Amniotic stem cell (primary cell): ENCODE measurements around the gene PSEN2.

ENCODE experiments used
- DNase-seq: peaks from one replicate; lab custom pipeline; 2025; lab: John Stamatoyannopoulos, UW

Gene PSEN2

DNA sequence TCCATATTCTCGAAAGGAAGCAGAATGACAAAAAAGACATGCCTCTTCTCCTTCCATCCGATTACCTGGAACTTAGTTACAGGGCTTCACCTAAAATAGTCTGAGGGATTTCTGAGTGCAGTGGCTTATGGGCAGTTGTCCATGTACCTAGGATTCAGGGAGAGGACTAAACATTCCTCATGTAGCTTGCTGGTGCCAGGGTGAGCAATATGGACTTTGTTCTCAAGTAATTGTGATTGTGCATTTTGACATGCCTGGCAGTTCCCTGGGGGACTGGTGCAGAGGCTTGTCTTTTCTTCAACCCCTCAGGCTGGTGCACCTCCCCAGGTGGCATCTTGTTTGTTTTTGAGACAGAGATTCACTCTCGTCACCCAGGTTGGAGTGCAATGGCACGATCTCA is 6.1 kb upstream of the PSEN2 start:
- DNase-seq = no peak

- no peak for DNase-seq
Measured at GRCh38 chr1:226865590-226865989, 4.8 kb upstream of the PSEN2 start.

- DNase-seq = no peak
Measured at GRCh38 chr1:226867461-226868054, 2.9 kb upstream of the PSEN2 start.

- DNase-seq = no peak
Measured at GRCh38 chr1:226868726-226869125, 1.7 kb upstream of the PSEN2 start.

GRCh38 chr1:226870026-226870400 is 403 bp upstream of the PSEN2 start:
- no peak for DNase-seq

DNA sequence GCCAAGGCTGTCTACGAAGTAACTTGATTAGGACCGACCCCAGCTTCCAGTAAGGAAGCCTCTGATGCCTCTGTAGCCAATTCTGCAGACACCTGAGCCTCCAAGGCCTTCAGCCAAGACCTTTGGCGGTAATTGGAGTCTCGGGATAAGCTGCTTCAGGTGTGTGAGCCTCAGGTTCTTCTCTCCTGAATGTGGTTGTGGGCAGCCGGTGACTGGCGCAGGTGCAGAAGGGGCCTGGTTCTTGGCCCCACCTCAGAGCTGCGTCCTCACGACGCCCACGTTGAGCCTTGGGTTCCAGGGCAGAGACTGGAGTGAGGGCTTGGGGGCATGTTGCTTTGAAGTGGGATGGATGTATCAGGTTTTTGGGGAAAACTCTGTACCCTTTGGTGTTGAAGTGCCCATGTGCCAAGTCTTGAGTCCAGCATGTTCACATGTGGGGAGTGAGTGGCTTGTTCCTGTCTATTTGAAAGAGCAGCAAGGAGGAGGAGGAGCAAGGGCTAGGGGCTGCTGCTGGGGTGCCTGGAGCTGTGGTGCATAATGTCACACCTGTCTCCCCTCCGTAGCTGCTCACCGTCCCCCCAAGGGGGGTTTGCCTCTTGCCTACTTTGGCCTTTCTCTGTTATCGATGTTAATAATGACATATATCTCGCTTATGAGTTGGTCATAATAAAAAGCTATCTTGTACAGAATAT is 1.4 kb downstream of the PSEN2 start:
- no peak for DNase-seq

DNA sequence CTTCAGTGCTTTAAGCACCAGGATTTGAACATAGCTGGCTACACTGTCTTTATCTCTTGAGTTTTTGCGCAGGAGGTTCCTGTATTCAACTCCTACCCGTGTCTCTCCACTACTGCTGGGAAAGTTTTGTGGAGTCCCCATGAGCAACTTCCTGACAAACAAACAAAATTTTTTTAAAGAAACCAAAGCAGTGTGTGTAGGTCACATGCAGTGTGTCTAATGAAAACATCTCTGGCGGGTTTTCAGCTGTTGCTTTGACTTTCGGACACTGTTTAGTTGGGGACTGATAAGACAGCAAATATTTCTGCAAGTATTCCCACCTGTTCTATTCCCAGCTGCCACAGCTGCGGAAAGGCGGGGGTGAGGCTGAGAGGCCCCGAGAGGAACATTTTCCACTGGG is 2.0 kb downstream of the PSEN2 start:
- DNase-seq = no peak

- no peak for DNase-seq
Measured at GRCh38 chr1:226873771-226874578, 3.6 kb downstream of the PSEN2 start.

DNA sequence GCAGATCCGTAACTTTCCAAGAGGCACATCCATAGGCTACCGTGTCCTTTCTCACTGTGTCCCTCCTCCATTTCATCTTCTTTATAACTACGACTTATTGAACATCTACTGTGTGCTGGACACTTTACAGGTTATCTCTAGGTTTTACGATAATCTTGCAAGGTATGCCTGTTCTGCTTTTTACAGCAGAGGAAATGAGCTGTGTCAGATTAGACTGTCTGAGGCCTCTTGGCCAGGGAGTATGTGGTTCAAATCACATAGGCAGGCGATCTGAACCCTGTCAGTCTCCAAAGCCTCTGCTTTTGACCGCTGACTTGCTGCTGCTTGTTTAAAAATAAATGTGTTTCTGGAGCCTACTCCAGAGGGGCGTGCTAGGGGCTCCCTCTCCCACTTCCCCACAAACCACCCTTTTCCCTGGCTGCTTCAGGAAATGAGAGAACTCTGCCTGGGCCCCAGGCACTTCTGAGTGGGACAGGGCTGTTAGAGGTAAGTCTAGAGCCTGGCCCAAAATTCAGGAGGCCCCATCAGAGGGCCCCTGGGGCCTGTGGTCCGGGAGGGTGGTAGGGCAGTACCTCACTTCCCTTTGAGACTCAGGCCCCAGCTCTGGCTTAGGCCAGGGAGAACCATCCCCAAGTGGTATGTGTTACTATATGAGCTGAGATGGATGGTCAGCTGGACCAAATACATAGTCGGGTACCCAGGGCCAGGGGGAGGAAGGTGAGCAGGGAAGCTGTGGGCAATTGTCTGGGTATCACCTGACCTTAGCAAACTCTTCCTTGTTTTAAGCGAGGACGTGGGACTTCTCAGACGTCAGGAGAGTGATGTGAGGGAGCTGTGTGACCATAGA is 4.4 kb downstream of the PSEN2 start:
- DNase-seq = no peak

DNA sequence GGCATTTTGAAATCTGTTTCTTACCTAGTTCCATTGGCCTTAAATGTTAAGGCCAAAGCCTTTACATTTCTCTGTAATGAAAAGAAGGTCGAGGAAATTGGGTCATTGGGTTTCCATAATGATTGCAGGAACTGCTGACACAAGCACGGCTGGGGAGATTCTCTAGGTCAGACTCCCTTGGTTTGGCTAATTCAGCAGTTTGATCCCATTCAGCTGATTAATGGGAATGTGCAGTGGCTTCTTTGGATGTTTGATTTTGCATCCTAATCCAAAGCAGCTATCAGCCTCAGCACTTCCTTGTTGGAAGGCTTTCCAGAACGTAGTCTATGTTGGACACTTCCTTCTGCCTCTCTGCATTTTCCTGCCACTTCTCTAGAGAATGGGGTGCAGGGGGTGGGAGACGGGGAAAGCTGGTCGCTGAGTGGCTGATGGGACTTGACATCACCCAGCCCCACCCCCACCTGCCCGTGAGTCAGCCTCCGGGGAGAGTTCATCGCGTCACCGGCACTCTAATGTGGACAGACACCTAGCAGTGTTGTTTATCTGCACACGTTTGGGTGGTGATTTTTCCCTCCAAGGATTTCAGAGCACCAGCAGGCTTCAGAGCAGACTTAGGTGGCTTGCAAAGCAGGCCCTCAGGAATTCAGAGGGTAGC is 5.4 kb downstream of the PSEN2 start:
- no peak for DNase-seq

- DNase-seq = no peak
Measured at GRCh38 chr1:226877669-226878068, 7.3 kb downstream of the PSEN2 start.

GRCh38 chr1:226880372-226881287 is 10.2 kb downstream of the PSEN2 start:
- no peak for DNase-seq

- DNase-seq = no peak
Measured at GRCh38 chr1:226881515-226882185, 11.2 kb downstream of the PSEN2 start.

GRCh38 chr1:226882187-226882586 is 11.8 kb downstream of the PSEN2 start:
- DNase-seq = no peak

DNA sequence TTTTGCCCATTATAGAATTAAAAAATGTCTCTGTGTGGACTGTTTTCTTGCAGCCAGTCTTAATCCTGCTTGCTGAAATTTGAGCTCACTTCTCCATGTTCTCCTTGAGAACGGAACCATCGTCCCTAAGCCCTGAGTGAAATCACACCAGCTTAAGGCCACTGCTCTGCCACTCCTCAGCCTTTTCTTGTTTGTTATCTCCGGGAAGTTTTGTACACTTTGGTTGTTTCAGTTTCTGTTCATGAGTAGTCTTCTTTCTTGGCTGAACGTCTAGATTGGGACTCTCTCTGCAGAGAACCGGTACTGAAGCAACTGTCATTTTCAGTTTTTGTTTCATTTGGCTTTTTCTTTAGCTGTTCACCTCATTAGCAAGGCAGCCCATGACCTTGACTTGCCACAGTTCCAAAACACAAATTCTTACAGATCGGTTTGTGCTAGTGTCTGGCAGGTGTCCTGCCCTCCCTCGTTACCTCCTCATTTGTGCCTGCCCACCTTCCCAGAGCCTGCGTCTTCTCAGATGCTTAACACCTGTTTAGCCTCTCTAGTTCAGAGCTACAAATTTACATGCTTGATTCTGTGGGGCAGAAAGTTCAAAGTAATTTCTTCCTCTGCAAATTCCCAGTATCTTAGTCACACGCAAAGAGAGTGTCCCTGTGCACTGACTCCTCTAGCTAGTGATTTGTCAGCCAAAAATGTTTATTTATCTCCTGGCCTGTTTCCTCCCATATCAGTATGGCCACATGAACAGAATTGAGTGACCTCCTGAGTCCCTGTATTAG is 12.4 kb downstream of the PSEN2 start:
- no peak for DNase-seq

DNA sequence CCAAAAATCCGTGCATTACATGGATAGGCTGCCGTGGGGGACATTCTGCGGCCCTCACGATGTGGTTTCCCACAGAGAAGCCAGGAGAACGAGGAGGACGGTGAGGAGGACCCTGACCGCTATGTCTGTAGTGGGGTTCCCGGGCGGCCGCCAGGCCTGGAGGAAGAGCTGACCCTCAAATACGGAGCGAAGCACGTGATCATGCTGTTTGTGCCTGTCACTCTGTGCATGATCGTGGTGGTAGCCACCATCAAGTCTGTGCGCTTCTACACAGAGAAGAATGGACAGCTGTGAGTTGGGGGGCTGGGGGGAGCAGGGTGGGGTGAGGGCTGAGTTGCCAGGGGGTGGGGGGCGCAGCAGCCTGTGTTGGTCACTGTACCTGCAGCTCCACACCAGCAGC is 13.2 kb downstream of the PSEN2 start:
- DNase-seq = no peak

DNA sequence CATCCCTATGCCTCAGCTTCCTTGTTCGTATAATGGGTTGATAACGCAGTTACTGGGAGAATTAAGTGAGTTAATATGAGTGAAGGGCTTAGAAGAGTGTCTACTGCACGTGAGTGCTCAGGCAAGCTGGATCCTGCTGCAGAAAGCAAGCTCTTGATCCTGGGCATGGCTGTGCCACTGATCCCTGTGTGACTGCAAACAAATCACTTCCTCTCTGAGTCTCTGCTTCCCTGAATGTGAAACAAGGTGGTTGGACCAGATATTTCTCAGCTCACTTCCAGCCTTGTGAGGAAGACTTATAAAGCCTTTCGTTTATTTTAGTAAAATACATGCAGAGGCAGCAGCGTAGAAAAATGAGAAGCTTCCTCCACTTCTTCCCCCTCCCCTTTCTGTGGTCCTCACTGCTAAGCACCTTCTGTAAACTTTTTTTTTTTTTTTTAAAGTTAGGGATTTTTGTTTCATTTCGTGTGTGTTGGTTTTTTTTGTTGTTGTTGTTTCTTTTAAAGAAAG is 13.8 kb downstream of the PSEN2 start:
- DNase-seq = no peak

GRCh38 chr1:226884966-226885820 is 14.8 kb downstream of the PSEN2 start:
- no peak for DNase-seq
